OCI-LY1 (cell line): ENCODE results near the gene MRTFA.
"Not testable (repeated sequence)": the region's sequence is repeated elsewhere in the genome, so short reads cannot be mapped to it uniquely, and the experiment has no call there.

Source experiments
- H2AFZ ChIP-seq: fragments of 200-600 bp; sonication (generic), shearing (Covaris generic); 2 replicates; pipeline ENCODE4 v1.6.0; 2014; ENCODE audit warnings: antibody characterized with exemption, mild to moderate bottlenecking, low read length
- H3F3A ChIP-seq: fragments of 200-600 bp; sonication (generic), shearing (Covaris generic); 2 replicates; pipeline ENCODE4 v1.6.0; 2014; ENCODE audit warnings: mild to moderate bottlenecking, antibody characterized with exemption, low read length, moderate library complexity; ENCODE audit not compliant: insufficient read depth
- H3K27ac ChIP-seq: fragments of 200-600 bp; sonication (generic); 2 replicates; pipeline ENCODE4 v1.5.1; 2014; ENCODE audit warnings: low read length, mixed run types, mild to moderate bottlenecking, low read depth; ENCODE audit not compliant: poor library complexity, severe bottlenecking
- H3K27me3 ChIP-seq: fragments of 200-600 bp; sonication (generic); 2 replicates; pipeline ENCODE4 v1.6.0; 2014; ENCODE audit warnings: antibody characterized with exemption, mild to moderate bottlenecking, low read length, moderate library complexity; ENCODE audit not compliant: insufficient read depth
- H3K36me3 ChIP-seq: fragments of 200-600 bp; sonication (generic); 2 replicates; pipeline ENCODE4 v1.6.1; 2014; ENCODE audit warnings: mild to moderate bottlenecking, antibody characterized with exemption, low read length, moderate library complexity, mixed read lengths; ENCODE audit not compliant: insufficient read depth
- H3K4me1 ChIP-seq: fragments of 200-600 bp; sonication (generic); 2 replicates; pipeline ENCODE4 v1.5.1; 2014; ENCODE audit warnings: mild to moderate bottlenecking, low read length, moderate library complexity; ENCODE audit not compliant: insufficient read depth, severe bottlenecking
- H3K4me2 ChIP-seq: fragments of 200-600 bp; sonication (generic), shearing (Covaris generic); 2 replicates; pipeline ENCODE4 v1.6.1; 2014; ENCODE audit warnings: low read length
- H3K4me3 ChIP-seq: fragments of 200-600 bp; sonication (generic); 2 replicates; pipeline ENCODE4 v1.5.1; 2014; ENCODE audit warnings: low read length, low read depth, mild to moderate bottlenecking, mixed read lengths; ENCODE audit not compliant: poor library complexity, severe bottlenecking
- H3K79me2 ChIP-seq: fragments of 200-600 bp; shearing (Covaris generic); 2 replicates; pipeline ENCODE4 v1.6.1; 2016; ENCODE audit warnings: mixed run types, low read length, mixed read lengths; ENCODE audit not compliant: insufficient read depth
- H3K9ac ChIP-seq: fragments of 200-600 bp; sonication (generic), shearing (Covaris generic); 2 replicates; pipeline ENCODE4 v1.6.1; 2014; ENCODE audit warnings: mild to moderate bottlenecking, low read length, mixed read lengths
- H3K9me2 ChIP-seq: fragments of 200-600 bp; sonication (generic), shearing (Covaris generic); 2 replicates; pipeline ENCODE4 v1.6.1; 2014; ENCODE audit warnings: low read depth, mild to moderate bottlenecking, low read length, mixed read lengths
- H3K9me3 ChIP-seq: fragments of 200-600 bp; shearing (Covaris generic); 2 replicates; pipeline ENCODE4 v1.6.1; 2014; ENCODE audit warnings: low read length, mixed read lengths
- H4K20me1 ChIP-seq: fragments of 200-600 bp; sonication (generic), shearing (Covaris generic); 2 replicates; pipeline ENCODE4 v1.6.0; 2016; ENCODE audit warnings: mild to moderate bottlenecking, low read length; ENCODE audit not compliant: insufficient read depth
- CTCF ChIP-seq: fragments of 200-600 bp; sonication (generic), shearing (Covaris generic); IDR thresholded peaks from 2 replicates; pipeline ENCODE4 v1.5.1; 2017; ENCODE audit warnings: mild to moderate bottlenecking, antibody characterized with exemption, low read length, moderate library complexity, mixed read lengths
- EZH2 ChIP-seq: fragments of 200-600 bp; sonication (generic), shearing (Covaris generic); IDR thresholded peaks from 2 replicates; pipeline ENCODE4 v1.8.0; 2017; ENCODE audit warnings: borderline replicate concordance, mixed run types, mild to moderate bottlenecking, antibody characterized with exemption, low read length, moderate library complexity, mixed read lengths

MRTFA gene

GRCh38 chr22:40560551-40560950, 76.0 kb downstream of the MRTFA start:
- Histone ChIP-seq H3K27ac (no peak overlapping the region), H3F3A (no peaks in the 10 kb centered on the region), H3K9me3 (no peaks in the 10 kb centered on the region), H3K9ac (no peak overlapping the region), H3K36me3 (no peaks in the 10 kb centered on the region), H3K4me3 (no peak overlapping the region), H4K20me1 (no peaks in the 10 kb centered on the region), H3K4me2 (no peak overlapping the region), H3K9me2 (no peaks in the 10 kb centered on the region), H2AFZ (no peak overlapping the region), H3K27me3 (no peaks in the 10 kb centered on the region), H3K4me1 (peaks cover 4% of the 10 kb centered on the region), H3K79me2 (peaks cover 9% of the 10 kb centered on the region; the same call in 1 of the 2 replicates)
- TF ChIP-seq EZH2: no peak
- no peak for TF ChIP-seq CTCF

- Histone ChIP-seq H3K79me2 (peaks cover 9% of the 10 kb centered on the region; the same call in 1 of the 2 replicates), H3F3A (no peaks in the 10 kb centered on the region), H3K9ac (no peak overlapping the region), H3K27ac (no peak overlapping the region), H3K9me2 (no peaks in the 10 kb centered on the region), H3K4me1 (peaks cover 4% of the 10 kb centered on the region), H2AFZ (no peak overlapping the region), H3K4me2 (no peak overlapping the region), H3K4me3 (no peak overlapping the region), H3K36me3 (peaks cover 8% of the 10 kb centered on the region), H3K9me3 (no peaks in the 10 kb centered on the region), H3K27me3 (no peaks in the 10 kb centered on the region), H4K20me1 (no peaks in the 10 kb centered on the region)
- TF ChIP-seq EZH2 (no peak), CTCF (no peak)
These were observed 78.5 kb downstream of the MRTFA start for GRCh38 chr22:40557972-40558371.

GRCh38 chr22:40556641-40557040, 79.9 kb downstream of the MRTFA start:
- Histone ChIP-seq H3K79me2 (peaks cover 9% of the 10 kb centered on the region; the same call in 1 of the 2 replicates), H3K27me3 (no peaks in the 10 kb centered on the region), H4K20me1 (no peaks in the 10 kb centered on the region), H2AFZ (no peak overlapping the region), H3K9ac (no peak overlapping the region), H3K4me3 (no peak overlapping the region), H3K27ac (no peak overlapping the region), H3F3A (no peaks in the 10 kb centered on the region), H3K9me2 (no peaks in the 10 kb centered on the region), H3K9me3 (peaks cover 5% of the 10 kb centered on the region), H3K4me1 (peaks cover 4% of the 10 kb centered on the region), H3K4me2 (no peak overlapping the region), H3K36me3 (peaks cover 21% of the 10 kb centered on the region)
- TF ChIP-seq EZH2 (no peak), CTCF (no peak)

GRCh38 chr22:40554023-40554422, 82.5 kb downstream of the MRTFA start:
- not testable (repeated sequence) for H3K4me1 ChIP-seq, H3K27me3 ChIP-seq, H3K27ac ChIP-seq, H3K4me3 ChIP-seq, H4K20me1 ChIP-seq, H2AFZ ChIP-seq, H3F3A ChIP-seq, H3K4me2 ChIP-seq, H3K79me2 ChIP-seq, H3K9me2 ChIP-seq, H3K9ac ChIP-seq, H3K9me3 ChIP-seq
- peaks cover 28% of the 10 kb centered on the region for H3K36me3 ChIP-seq
